K562 (cell line): Measurements from ENCODE around the gene ZEB2. TPM values are rescaled to one million over a fixed set of nuclear protein-coding genes. Genes with fewer than 3 reads are reported as not detected.
A peak's percentile ranks its signal among the peaks of the same experiment; 100 is the strongest.

Experiments used
- ATAC-seq: fragments of 200-7000 bp; cut with Tn5 transposase; 3 replicates; pipeline ENCODE4 v1.9.1; 2020; ENCODE audit warnings: moderate library complexity
- BruUV-seq: library from RNA; stranded (reverse); fragments of 400-500 nt; replicated peaks from 2 replicates; lab custom pipeline; 2021; lab: Mats Ljungman, UMichigan
- CTCF ChIA-PET: fragments of 300-600 bp; formaldehyde crosslinking; extraction: SDS; loops from one replicate; lab custom pipeline; 2021; ENCODE audit warnings: low intra/inter-chr PET ratio; lab: Yijun Ruan, JAX
- POLR2A ChIA-PET: fragments of 300-600, 350-650 bp; sonication (Branson Sonifier 250); formaldehyde crosslinking; extraction: SDS; loops from one replicate; lab custom pipeline; 2021; ENCODE audit warnings: antibody characterized with exemption, inconsistent platforms; lab: Yijun Ruan, JAX
- DNase-seq, 4 experiments: peaks; one replicate each; pipeline versions ENCODE4 v3.0.0 to v3.0.0-alpha.2; 2011 to 2018; ENCODE audit warnings: low spot score in 3 of 4, mixed read lengths in 3 of 4; ENCODE audit errors: extremely low read depth in 1 of 4
- FAIRE-seq: peaks from 2 replicates; lab custom pipeline; 2011; peaks lifted over from hg19 to GRCh38; lab: Jason Lieb, UNC
- H2AFZ ChIP-seq: 2 replicates; pipeline ENCODE4 v1.6.0; 2011; ENCODE audit warnings: low read depth, low read length, control low read depth, inconsistent platforms
- H3K27ac ChIP-seq: fragments of 200-600 bp; 3 replicates; pipeline ENCODE4 v1.8.0; 2011; ENCODE audit warnings: low read depth, mild to moderate bottlenecking, control low read depth, inconsistent platforms, low read length, moderate library complexity, mixed read lengths; ENCODE audit errors: extremely low read depth
- H3K27me3 ChIP-seq, 2 experiments: fragments of 300-600 bp in 1 of 2; 2 replicates in 1 of 2; 3 replicates in 1 of 2; pipeline versions ENCODE4 v1.6.0 to v1.8.0; 2011; ENCODE audit warnings: inconsistent platforms in 2 of 2, low read length in 2 of 2, mild to moderate bottlenecking in 1 of 2, mixed read lengths in 1 of 2, moderate library complexity in 1 of 2; ENCODE audit not compliant: control insufficient read depth in 2 of 2, insufficient read depth in 2 of 2
- H3K36me3 ChIP-seq: fragments of 300-600 bp; 3 replicates; pipeline ENCODE4 v1.8.0; 2011; ENCODE audit warnings: mild to moderate bottlenecking, low read length, inconsistent platforms; ENCODE audit not compliant: control insufficient read depth, insufficient read depth
- H3K4me1 ChIP-seq, 2 experiments: fragments of 200-600 bp in 1 of 2; replicated peaks in 1 of 2; 2 replicates in 1 of 2; 3 replicates in 1 of 2; pipeline versions ENCODE4 v1.5.1 to v1.8.0; 2011; ENCODE audit warnings: inconsistent platforms in 2 of 2, low read length in 2 of 2, mild to moderate bottlenecking in 1 of 2, mixed read lengths in 1 of 2, moderate library complexity in 1 of 2; ENCODE audit not compliant: control insufficient read depth in 2 of 2, insufficient read depth in 2 of 2
- H3K4me2 ChIP-seq: 2 replicates; pipeline ENCODE4 v1.6.1; 2011; ENCODE audit warnings: low read length, control low read depth, inconsistent platforms, mixed read lengths; ENCODE audit not compliant: insufficient read depth
- H3K4me3 ChIP-seq: fragments of 200-600 bp; sonication (generic), shearing (Covaris generic); 2 replicates; pipeline ENCODE4 v1.5.1; 2016; ENCODE audit warnings: control low read depth, inconsistent platforms
- H3K79me2 ChIP-seq: fragments of 200-600 bp; 3 replicates; pipeline ENCODE4 v1.8.0; 2011; ENCODE audit warnings: low read length, inconsistent platforms; ENCODE audit not compliant: control insufficient read depth, insufficient read depth
- H3K9ac ChIP-seq, 2 experiments: 2 replicates each; pipeline versions ENCODE4 v1.6.0 to v1.6.1; 2011; ENCODE audit warnings: low read depth in 2 of 2, low read length in 2 of 2, control low read depth in 1 of 2, inconsistent platforms in 1 of 2, mild to moderate bottlenecking in 1 of 2, mixed read lengths in 1 of 2; ENCODE audit not compliant: insufficient read depth in 1 of 2
- H3K9me1 ChIP-seq: one replicate; pipeline ENCODE4 v1.6.0; 2011; ENCODE audit warnings: inconsistent platforms, mild to moderate bottlenecking, low read length, moderate library complexity; ENCODE audit not compliant: control insufficient read depth, insufficient read depth
- H3K9me3 ChIP-seq: replicated peaks from 2 replicates; pipeline ENCODE4 v1.5.1; 2011; ENCODE audit warnings: low read depth, low read length, inconsistent platforms; ENCODE audit not compliant: control insufficient read depth, insufficient read depth
- H4K20me1 ChIP-seq: replicated peaks from 2 replicates; pipeline ENCODE4 v1.6.1; 2011; ENCODE audit warnings: low read length, inconsistent platforms, mixed read lengths; ENCODE audit not compliant: control insufficient read depth, insufficient read depth
- BDP1 ChIP-seq: IDR thresholded peaks from 3 replicates; pipeline ENCODE4 v1.6.1; 2011; ENCODE audit not compliant: insufficient read length, insufficient read depth
- CBFA2T3 ChIP-seq: fragments of 450-650 bp; IDR thresholded peaks from 2 replicates; pipeline ENCODE4 v1.6.1; 2017
- ELF4 ChIP-seq: fragments of 450-650 bp; formaldehyde crosslinking; IDR thresholded peaks from 2 replicates; pipeline ENCODE4 v1.4.0; 2022; ENCODE audit warnings: missing genetic modification characterization
- LEF1 ChIP-seq: fragments of 450-650 bp; IDR thresholded peaks from 2 replicates; pipeline ENCODE4 v1.6.1; 2016; ENCODE audit warnings: mild to moderate bottlenecking
- PURB ChIP-seq: sonication (generic); formaldehyde crosslinking; IDR thresholded peaks from 2 replicates; pipeline ENCODE4 v1.9.0; 2021; ENCODE audit warnings: low read depth, mild to moderate bottlenecking, missing genetic modification reagents
- SIX5 ChIP-seq, 2 experiments: IDR thresholded peaks; 2 replicates each; pipeline ENCODE4 v1.6.1; 2011; ENCODE audit warnings: low read length in 2 of 2, borderline replicate concordance in 1 of 2, low read depth in 1 of 2, mild to moderate bottlenecking in 1 of 2, moderate library complexity in 1 of 2; ENCODE audit not compliant: insufficient read depth in 1 of 2
- ZNF316 ChIP-seq: fragments of 450-650 bp; IDR thresholded peaks from 2 replicates; pipeline ENCODE4 v1.6.1; 2016
- WGBS: fragments of 100-300 bp; shearing (Covaris generic); methylation state at CpG from one replicate; pipeline ENCODE4 v1.1.6; 2016; ENCODE audit warnings: low coverage, mixed read lengths; ENCODE audit not compliant: insufficient coverage; ENCODE audit errors: missing lambda C conversion rate; 5-methylcytosine and 5-hydroxymethylcytosine counted together
- in situ Hi-C: fragments of 300-500 bp; cut with MboI; formaldehyde crosslinking; loops from 4 replicates; pipeline ENCODE4 v1.15.0; 2018; ENCODE audit warnings: inconsistent platforms, mixed read lengths
- intact Hi-C: fragments of 100-400 bp; cut with micrococcal nuclease; formaldehyde crosslinking; loops from 2 replicates; pipeline ENCODE4 v1.14.2; 2022
- polyA plus RNA-seq, 8 experiments: library from polyadenylated mRNA; depleted of rRNA in 4 of 8; stranded (reverse) in 5 of 8; unstranded in 3 of 8; fragments of >200 nt; fragmentation: Nextera tagmentation in 2 of 8; fragmentation: Illumina TruSeq in 1 of 8; extraction: Ambion mirVana in 2 of 8; extraction: Trizol in 1 of 8; gene quantifications; 2 replicates each; pipeline versions ENCODE4 v1.2.1 to v1.2.3, GENCODE V29; 2011 to 2014; ENCODE audit warnings: inconsistent platforms in 1 of 8, missing spikeins in 1 of 8
- total RNA-seq, 7 experiments: library from RNA; depleted of rRNA in 6 of 7; stranded (reverse); fragments of >200 nt in 6 of 7; fragmentation: Illumina TruSeq in 2 of 7; extraction: Trizol in 2 of 7; gene quantifications; 2 replicates each; pipeline versions ENCODE4 v1.2.1 to v1.2.3, GENCODE V29; 2011 to 2021; ENCODE audit warnings: low replicate concordance in 1 of 7
- TF ChIP-seq, protein P1 (sequence below): fragments of 450-650 bp; IDR thresholded peaks from 2 replicates; pipeline ENCODE4 v1.6.1; 2018; ENCODE audit not compliant: partially characterized antibody

The ZEB2 gene
- total and polyA plus RNA-seq, 9 of the 15 experiments (the other 6 are each of a cell fraction or from before 2014, with no cell fraction given): 15.1 to 113 (median 72.3) TPM

GRCh38 chr2:144366825-144367429 lies 153.0 kb downstream of the ZEB2 start:
- Histone ChIP-seq H2AFZ (no peak overlapping the region), H4K20me1 (no peaks in the 10 kb centered on the region), H3K36me3 (no peaks in the 10 kb centered on the region), H3K79me2 (no peaks in the 10 kb centered on the region), H3K27me3 (no peaks in the 10 kb centered on the region), H3K9me3 (no peaks in the 10 kb centered on the region), H3K9ac (no peak overlapping the region), H3K9me1 (no peaks in the 10 kb centered on the region)
- ChIA-PET POLR2A (no interaction called here), CTCF (no interaction called here)
- intact Hi-C loops: no loop called here
- 91% methylated on average over 3 of the region's 3 CpGs for WGBS
- in situ Hi-C loops: no loop called here
- ATAC-seq (no peak), DNase-seq (no peak)
- TF ChIP-seq LEF1: no peak
- TF ChIP-seq, all 486 proteins: peak for 0
- peaks cover 0 to 30% of the 10 kb centered on the region in 2 experiments; a peak in 4 of 5 replicates for H3K4me1 ChIP-seq
- FAIRE-seq: no peak
- no peak overlapping the region for H3K4me3 ChIP-seq
- H3K4me2 ChIP-seq: no peak overlapping the region
- no TSS peak for BruUV-seq
- no peak overlapping the region for H3K27ac ChIP-seq

DNA sequence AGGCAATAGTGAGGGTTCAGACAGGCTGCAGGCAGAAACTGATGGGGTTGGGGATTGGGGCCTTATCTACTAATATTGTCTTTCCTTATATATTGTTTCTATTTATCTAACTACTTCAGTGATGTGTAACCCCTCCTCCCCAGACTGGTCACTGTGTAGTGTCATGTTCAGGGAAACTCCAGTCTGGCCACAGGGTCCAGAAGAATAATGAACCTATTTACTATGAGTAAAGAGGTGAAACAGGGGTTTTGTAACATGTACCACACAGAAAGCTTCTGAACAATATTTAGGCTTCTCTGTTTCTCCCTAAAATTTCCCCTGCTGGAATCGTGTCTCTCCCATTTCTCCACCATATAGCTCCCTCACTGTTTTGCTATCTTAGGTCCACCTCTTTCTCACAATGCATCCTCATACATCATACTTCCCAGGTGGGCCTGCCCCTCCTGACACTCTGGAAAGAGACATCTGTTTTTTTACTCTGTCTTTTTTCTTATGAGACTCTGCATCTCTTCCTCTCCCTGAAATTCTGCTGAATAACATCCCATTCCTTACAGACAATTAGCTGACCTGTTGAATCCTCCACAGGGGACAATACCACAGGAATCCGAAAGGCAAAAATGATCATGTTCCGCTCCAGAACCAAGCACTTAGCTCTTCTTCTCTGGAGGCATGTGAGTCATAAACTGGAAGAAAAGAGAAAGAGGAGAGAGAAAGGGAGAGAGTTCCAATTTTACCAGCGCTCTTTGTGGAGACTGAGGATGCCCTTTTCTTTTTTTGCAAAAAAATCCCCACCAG lies 154.8 kb downstream of the ZEB2 start:
- ChIA-PET POLR2A (no interaction called here), CTCF (no interaction called here)
- Histone ChIP-seq H3K27me3 (no peaks in the 10 kb centered on the region), H3K9ac (no peak overlapping the region), H2AFZ (peak overlapping the region; percentile 32), H4K20me1 (no peaks in the 10 kb centered on the region), H3K4me3 (no peak overlapping the region), H3K9me1 (no peaks in the 10 kb centered on the region), H3K4me2 (no peak overlapping the region), H3K9me3 (no peaks in the 10 kb centered on the region), H3K79me2 (no peaks in the 10 kb centered on the region), H3K36me3 (no peaks in the 10 kb centered on the region), H3K27ac (peak overlapping the region; percentile 1; the same call in 1 of the 3 replicates), H3K4me1 (peaks cover 0 to 15% of the 10 kb centered on the region in 2 experiments; a peak in 2 of 5 replicates)
- no TSS peak for BruUV-seq
- ATAC-seq (peak; percentile 49), FAIRE-seq (peak; percentile 48), DNase-seq (peak in 2 of 4 experiments; percentile 39 to 45)
- in situ Hi-C loops (no loop called here), intact Hi-C loops (no loop called here)
- TF ChIP-seq PURB (CRISPR knock-in tag) (no peak), ZNF316 (peak; percentile 14; the same call in 1 of the 2 replicates), CBFA2T3 (0 out of 2 replicates have a peak, but pooled peaks have one; percentile 16), SIX5 (IDR thresholded peaks at IDR 0.05; ENCODE audit: borderline replicate concordance in 1 of 2, insufficient read depth in 1 of 2, low read depth in 1 of 2, low read length in 2 of 2) (no peak), ELF4 (CRISPR knock-in tag) (no peak), BDP1 (no peak)
- TF ChIP-seq, protein P1, sequence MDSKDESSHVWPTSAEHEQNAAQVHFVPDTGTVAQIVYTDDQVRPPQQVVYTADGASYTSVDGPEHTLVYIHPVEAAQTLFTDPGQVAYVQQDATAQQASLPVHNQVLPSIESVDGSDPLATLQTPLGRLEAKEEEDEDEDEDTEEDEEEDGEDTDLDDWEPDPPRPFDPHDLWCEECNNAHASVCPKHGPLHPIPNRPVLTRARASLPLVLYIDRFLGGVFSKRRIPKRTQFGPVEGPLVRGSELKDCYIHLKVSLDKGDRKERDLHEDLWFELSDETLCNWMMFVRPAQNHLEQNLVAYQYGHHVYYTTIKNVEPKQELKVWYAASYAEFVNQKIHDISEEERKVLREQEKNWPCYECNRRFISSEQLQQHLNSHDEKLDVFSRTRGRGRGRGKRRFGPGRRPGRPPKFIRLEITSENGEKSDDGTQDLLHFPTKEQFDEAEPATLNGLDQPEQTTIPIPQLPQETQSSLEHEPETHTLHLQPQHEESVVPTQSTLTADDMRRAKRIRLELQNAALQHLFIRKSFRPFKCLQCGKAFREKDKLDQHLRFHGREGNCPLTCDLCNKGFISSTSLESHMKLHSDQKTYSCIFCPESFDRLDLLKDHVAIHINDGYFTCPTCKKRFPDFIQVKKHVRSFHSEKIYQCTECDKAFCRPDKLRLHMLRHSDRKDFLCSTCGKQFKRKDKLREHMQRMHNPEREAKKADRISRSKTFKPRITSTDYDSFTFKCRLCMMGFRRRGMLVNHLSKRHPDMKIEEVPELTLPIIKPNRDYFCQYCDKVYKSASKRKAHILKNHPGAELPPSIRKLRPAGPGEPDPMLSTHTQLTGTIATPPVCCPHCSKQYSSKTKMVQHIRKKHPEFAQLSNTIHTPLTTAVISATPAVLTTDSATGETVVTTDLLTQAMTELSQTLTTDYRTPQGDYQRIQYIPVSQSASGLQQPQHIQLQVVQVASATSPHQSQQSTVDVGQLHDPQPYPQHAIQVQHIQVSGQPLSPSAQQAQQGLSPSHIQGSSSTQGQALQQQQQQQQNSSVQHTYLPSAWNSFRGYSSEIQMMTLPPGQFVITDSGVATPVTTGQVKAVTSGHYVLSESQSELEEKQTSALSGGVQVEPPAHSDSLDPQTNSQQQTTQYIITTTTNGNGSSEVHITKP: peak; percentile 82
- 65% methylated on average over 4 of the region's 4 CpGs for WGBS
